Measurements from ENCODE around the gene SUPT7L.

DNA sequence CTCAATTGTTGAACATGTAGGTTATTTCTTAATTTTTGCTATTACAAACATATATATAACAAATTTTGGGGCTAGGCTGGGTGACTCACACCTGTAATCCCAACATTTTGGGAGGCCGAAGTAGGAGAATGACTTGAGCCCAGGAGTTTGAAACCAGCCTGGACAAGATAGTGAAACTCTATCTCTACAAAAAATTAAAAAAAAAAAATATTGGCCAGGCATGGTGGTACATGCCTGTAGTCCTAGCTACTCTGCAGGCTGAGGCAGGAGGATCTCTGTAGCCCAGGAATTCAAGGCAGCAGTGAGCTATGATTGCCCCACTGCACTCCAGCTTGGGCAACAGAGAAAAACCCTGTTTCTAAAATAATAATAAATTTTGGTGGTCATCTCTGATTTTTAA, 23.8 kb upstream of the SUPT7L start:
- TF ChIP-seq, protein P1, sequence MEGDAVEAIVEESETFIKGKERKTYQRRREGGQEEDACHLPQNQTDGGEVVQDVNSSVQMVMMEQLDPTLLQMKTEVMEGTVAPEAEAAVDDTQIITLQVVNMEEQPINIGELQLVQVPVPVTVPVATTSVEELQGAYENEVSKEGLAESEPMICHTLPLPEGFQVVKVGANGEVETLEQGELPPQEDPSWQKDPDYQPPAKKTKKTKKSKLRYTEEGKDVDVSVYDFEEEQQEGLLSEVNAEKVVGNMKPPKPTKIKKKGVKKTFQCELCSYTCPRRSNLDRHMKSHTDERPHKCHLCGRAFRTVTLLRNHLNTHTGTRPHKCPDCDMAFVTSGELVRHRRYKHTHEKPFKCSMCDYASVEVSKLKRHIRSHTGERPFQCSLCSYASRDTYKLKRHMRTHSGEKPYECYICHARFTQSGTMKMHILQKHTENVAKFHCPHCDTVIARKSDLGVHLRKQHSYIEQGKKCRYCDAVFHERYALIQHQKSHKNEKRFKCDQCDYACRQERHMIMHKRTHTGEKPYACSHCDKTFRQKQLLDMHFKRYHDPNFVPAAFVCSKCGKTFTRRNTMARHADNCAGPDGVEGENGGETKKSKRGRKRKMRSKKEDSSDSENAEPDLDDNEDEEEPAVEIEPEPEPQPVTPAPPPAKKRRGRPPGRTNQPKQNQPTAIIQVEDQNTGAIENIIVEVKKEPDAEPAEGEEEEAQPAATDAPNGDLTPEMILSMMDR (IDR thresholded peaks at IDR 0.05 in 8 of 11, conservative IDR thresholded peaks at IDR 0.05 in 3 of 11), result no peak
- TF ChIP-seq POLR2AphosphoS5 (IDR thresholded peaks at IDR 0.05) (no peak), POLR2A (IDR thresholded peaks at IDR 0.05) (no peak)

All from spleen (tissue), 7 donors.